Endothelial cell of umbilical vein (primary cell): Measurements from ENCODE around the gene PTPN2.

Experiments
- EZH2 ChIP-seq: IDR thresholded peaks from 2 replicates; pipeline ENCODE4 v1.6.1; 2012; ENCODE audit warnings: borderline replicate concordance, low read depth, mild to moderate bottlenecking, moderate library complexity, low read length, inconsistent platforms; ENCODE audit not compliant: severe bottlenecking
- FOS ChIP-seq: IDR thresholded peaks from 2 replicates; pipeline ENCODE4 v1.6.1; 2011; ENCODE audit warnings: mild to moderate bottlenecking, low read length, moderate library complexity, borderline replicate concordance; ENCODE audit not compliant: insufficient read depth
- GATA2 ChIP-seq: IDR thresholded peaks from 2 replicates; pipeline ENCODE4 v1.7.0; 2011; ENCODE audit warnings: low read depth, mild to moderate bottlenecking, moderate library complexity, mixed read lengths, low read length; ENCODE audit not compliant: insufficient read length, insufficient read depth
- JUN ChIP-seq: IDR thresholded peaks from 2 replicates; pipeline ENCODE4 v1.6.1; 2011; ENCODE audit warnings: borderline replicate concordance, low read depth; ENCODE audit not compliant: insufficient read length, insufficient read depth
- MYC ChIP-seq: IDR thresholded peaks from one replicate; pipeline ENCODE4 v1.6.1; 2011; ENCODE audit warnings: mild to moderate bottlenecking, low read depth, low read length
- POLR2A ChIP-seq: IDR thresholded peaks from 2 replicates; pipeline ENCODE4 v1.6.1; 2012; ENCODE audit warnings: low read depth, mild to moderate bottlenecking, control low read depth, low read length
- POLR2AphosphoS5 ChIP-seq: IDR thresholded peaks from 2 replicates; pipeline ENCODE4 v1.6.1; 2012; ENCODE audit warnings: low read depth, mild to moderate bottlenecking, control low read depth, low read length, moderate library complexity; ENCODE audit not compliant: insufficient read depth
- TF ChIP-seq, protein P1 (sequence below), 2 donors: IDR thresholded peaks; 1 replicate in 1 of 2; 2 replicates in 1 of 2; pipeline ENCODE4 v1.5.1; 2011; ENCODE audit warnings: low read length in 2 of 2, mild to moderate bottlenecking in 2 of 2, moderate library complexity in 2 of 2, control low read depth in 1 of 2, inconsistent platforms in 1 of 2, low read depth in 1 of 2; ENCODE audit not compliant: insufficient read depth in 1 of 2; ENCODE audit errors: extremely low read depth in 1 of 2
- TF ChIP-seq, protein P2 (sequence below): IDR thresholded peaks from 2 replicates; pipeline ENCODE4 v1.6.1; 2011; ENCODE audit not compliant: insufficient read depth, insufficient read length

DNA sequence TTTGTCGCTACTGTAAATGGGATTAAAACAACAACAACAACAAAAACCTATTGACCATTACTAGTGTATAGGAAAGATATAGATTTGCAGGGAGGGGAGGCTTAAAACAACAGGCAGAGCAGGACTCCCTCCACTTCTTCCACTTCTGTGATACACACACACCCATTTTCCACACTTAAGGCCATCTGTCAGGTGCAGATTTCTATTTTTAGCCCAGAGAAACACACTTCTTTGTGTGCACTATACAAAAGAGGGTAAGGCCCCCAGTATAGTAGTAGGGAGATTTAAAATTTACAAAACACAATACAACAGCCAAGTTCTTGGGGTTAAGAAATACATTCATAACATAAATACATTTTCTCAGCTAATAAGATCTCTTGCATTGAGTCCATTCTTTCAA is 22.4 kb downstream of the PTPN2 start:
- TF ChIP-seq POLR2AphosphoS5 (no peak), JUN (no peak), EZH2 (no peak), POLR2A (no peak), GATA2 (no peak), MYC (no peak), FOS (no peak)
- TF ChIP-seq, protein P1, sequence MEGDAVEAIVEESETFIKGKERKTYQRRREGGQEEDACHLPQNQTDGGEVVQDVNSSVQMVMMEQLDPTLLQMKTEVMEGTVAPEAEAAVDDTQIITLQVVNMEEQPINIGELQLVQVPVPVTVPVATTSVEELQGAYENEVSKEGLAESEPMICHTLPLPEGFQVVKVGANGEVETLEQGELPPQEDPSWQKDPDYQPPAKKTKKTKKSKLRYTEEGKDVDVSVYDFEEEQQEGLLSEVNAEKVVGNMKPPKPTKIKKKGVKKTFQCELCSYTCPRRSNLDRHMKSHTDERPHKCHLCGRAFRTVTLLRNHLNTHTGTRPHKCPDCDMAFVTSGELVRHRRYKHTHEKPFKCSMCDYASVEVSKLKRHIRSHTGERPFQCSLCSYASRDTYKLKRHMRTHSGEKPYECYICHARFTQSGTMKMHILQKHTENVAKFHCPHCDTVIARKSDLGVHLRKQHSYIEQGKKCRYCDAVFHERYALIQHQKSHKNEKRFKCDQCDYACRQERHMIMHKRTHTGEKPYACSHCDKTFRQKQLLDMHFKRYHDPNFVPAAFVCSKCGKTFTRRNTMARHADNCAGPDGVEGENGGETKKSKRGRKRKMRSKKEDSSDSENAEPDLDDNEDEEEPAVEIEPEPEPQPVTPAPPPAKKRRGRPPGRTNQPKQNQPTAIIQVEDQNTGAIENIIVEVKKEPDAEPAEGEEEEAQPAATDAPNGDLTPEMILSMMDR (IDR thresholded peaks at IDR 0.05; ENCODE audit: extremely low read depth in 1 of 2, insufficient read depth in 1 of 2, low read depth in 1 of 2, low read length in 2 of 2), result no peak
- TF ChIP-seq, protein P2, sequence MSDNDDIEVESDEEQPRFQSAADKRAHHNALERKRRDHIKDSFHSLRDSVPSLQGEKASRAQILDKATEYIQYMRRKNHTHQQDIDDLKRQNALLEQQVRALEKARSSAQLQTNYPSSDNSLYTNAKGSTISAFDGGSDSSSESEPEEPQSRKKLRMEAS, result no peak
